ENCODE data around the gene XPR1. TPM values are rescaled to one million over a fixed set of nuclear protein-coding genes. Genes with fewer than 3 reads are reported as not detected.

Gene XPR1
- total RNA-seq, 1 donor from 2014 or later, result 71.8 TPM

DNA sequence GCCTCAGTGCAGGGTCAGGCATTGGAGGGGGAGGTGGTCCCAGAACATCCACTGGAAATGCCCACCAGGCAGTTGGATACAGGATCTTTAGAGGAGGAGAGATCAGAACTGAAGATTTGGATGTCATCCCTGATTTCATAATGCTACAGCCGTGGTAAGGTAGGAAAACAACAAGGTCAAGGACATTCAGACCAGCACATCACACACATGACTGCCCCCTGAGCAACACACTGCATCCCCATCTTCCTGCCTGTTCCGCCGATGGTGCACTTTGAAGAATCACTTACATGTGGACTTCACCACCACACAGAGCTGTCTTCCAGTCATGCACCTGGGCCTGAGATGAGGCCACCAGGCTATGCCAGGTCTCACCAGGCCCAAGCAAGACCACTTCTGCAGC is 297.6 kb downstream of the XPR1 start:
- no peak overlapping the region for H3K4me3 Mint-ChIP-seq (ENCODE audit: unreplicated experiment)

DNA sequence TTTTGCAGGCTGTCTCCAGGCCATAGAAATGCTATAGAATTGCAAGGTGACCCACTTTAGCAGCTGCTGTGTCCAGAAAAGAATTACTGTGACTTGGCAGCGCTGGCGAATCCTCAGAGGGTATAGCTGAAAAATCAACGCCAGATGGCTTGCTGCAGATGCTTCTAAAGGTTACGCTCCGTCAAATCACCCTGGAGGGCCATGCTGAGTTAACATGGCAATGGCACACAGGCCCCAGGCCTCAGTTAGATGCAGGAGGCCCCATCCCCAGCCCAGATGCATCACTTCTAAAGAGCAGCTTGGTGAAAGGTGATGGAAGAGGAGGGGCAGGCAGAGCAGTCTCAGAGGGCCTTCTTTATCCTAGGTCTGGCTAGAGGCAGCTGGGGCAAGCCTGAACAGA is 298.9 kb downstream of the XPR1 start:
- Mint-ChIP-seq H3K27ac (ENCODE audit: unreplicated experiment) (no peak overlapping the region), H3K4me3 (ENCODE audit: unreplicated experiment) (no peak overlapping the region), H3K36me3 (ENCODE audit: low read depth, unreplicated experiment) (peaks cover 4% of the 10 kb centered on the region), H3K9me3 (ENCODE audit: unreplicated experiment) (no peaks in the 10 kb centered on the region), H3K4me1 (ENCODE audit: unreplicated experiment) (peaks cover 16% of the 10 kb centered on the region), H3K27me3 (ENCODE audit: unreplicated experiment) (peaks cover 15% of the 10 kb centered on the region)
- no peak for DNase-seq (ENCODE audit: low spot score)
- TF ChIP-seq, protein P1, sequence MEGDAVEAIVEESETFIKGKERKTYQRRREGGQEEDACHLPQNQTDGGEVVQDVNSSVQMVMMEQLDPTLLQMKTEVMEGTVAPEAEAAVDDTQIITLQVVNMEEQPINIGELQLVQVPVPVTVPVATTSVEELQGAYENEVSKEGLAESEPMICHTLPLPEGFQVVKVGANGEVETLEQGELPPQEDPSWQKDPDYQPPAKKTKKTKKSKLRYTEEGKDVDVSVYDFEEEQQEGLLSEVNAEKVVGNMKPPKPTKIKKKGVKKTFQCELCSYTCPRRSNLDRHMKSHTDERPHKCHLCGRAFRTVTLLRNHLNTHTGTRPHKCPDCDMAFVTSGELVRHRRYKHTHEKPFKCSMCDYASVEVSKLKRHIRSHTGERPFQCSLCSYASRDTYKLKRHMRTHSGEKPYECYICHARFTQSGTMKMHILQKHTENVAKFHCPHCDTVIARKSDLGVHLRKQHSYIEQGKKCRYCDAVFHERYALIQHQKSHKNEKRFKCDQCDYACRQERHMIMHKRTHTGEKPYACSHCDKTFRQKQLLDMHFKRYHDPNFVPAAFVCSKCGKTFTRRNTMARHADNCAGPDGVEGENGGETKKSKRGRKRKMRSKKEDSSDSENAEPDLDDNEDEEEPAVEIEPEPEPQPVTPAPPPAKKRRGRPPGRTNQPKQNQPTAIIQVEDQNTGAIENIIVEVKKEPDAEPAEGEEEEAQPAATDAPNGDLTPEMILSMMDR (IDR thresholded peaks at IDR 0.05; ENCODE audit: unreplicated experiment), result no peak

More for the DNA sequence above, 297.6 kb downstream of the XPR1 start:
- H3K27ac Mint-ChIP-seq (ENCODE audit: unreplicated experiment), result no peak overlapping the region
- TF ChIP-seq, protein P1 (IDR thresholded peaks at IDR 0.05; ENCODE audit: unreplicated experiment), result no peak
- H3K27me3 Mint-ChIP-seq (ENCODE audit: unreplicated experiment), result peaks cover 15% of the 10 kb centered on the region
- H3K9me3 Mint-ChIP-seq (ENCODE audit: unreplicated experiment), result no peaks in the 10 kb centered on the region
- no peak for DNase-seq (ENCODE audit: low spot score)
- H3K4me1 Mint-ChIP-seq (ENCODE audit: unreplicated experiment), result peaks cover 19% of the 10 kb centered on the region
- peaks cover under 1% of the 10 kb centered on the region for H3K36me3 Mint-ChIP-seq (ENCODE audit: low read depth, unreplicated experiment)

DNA sequence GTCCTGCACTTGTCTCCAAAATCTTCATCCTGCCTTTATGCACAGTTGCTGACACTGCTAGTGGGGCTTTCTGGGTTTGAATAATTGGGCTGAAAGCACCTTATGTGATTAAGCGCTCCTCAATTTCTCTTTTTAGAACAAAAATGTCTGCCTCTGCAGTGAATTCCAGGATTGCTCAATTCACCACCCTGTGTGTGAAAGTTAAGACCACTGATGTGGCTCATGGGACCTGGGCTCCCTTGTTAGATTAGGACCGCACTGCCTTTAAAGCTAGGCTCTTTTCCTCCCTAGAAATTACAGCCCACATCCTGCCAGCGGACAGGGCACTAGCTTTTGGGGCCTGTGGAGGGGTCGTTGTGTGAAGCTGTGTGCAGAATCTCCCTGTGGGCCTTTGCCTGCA is 299.7 kb downstream of the XPR1 start:
- no peak for DNase-seq (ENCODE audit: low spot score)
- Mint-ChIP-seq H3K27ac (ENCODE audit: unreplicated experiment) (no peak overlapping the region), H3K4me3 (ENCODE audit: unreplicated experiment) (no peak overlapping the region), H3K9me3 (ENCODE audit: unreplicated experiment) (no peaks in the 10 kb centered on the region), H3K4me1 (ENCODE audit: unreplicated experiment) (peaks cover 9% of the 10 kb centered on the region), H3K27me3 (ENCODE audit: unreplicated experiment) (peaks cover 15% of the 10 kb centered on the region), H3K36me3 (ENCODE audit: low read depth, unreplicated experiment) (peaks cover 4% of the 10 kb centered on the region)
- TF ChIP-seq, protein P1 (IDR thresholded peaks at IDR 0.05; ENCODE audit: unreplicated experiment), result no peak

DNA sequence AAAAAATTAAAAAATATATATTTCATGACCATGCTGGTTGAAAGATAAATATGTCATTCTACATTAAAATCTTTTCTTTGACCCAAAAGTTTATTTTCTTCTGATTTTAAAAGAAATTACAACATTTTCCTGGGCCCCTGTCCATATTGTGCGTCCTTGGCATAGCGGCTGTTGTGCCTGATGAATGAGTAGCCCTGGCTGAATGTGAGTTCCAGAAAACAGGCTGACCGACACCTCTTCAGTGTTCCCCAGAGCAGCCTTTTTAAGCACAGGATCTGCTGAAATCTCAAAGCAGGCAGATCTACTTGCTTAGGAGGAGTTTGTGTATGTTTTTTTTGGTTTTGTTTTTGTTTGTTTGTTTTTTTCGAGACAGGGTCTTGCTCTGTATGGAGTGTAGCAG is 300.6 kb downstream of the XPR1 start:
- H3K4me1 Mint-ChIP-seq (ENCODE audit: unreplicated experiment), result peaks cover 10% of the 10 kb centered on the region
- peaks cover 4% of the 10 kb centered on the region for H3K36me3 Mint-ChIP-seq (ENCODE audit: low read depth, unreplicated experiment)
- H3K4me3 Mint-ChIP-seq (ENCODE audit: unreplicated experiment), result no peak overlapping the region
- TF ChIP-seq, protein P1 (IDR thresholded peaks at IDR 0.05; ENCODE audit: unreplicated experiment), result no peak
- no peaks in the 10 kb centered on the region for H3K9me3 Mint-ChIP-seq (ENCODE audit: unreplicated experiment)
- no peak overlapping the region for H3K27ac Mint-ChIP-seq (ENCODE audit: unreplicated experiment)
- DNase-seq (ENCODE audit: low spot score), result no peak
- H3K27me3 Mint-ChIP-seq (ENCODE audit: unreplicated experiment), result peaks cover 12% of the 10 kb centered on the region

- H3K27me3 Mint-ChIP-seq (ENCODE audit: unreplicated experiment), result peaks cover 10% of the 10 kb centered on the region
- no peak for DNase-seq (ENCODE audit: low spot score)
- no peak overlapping the region for H3K4me3 Mint-ChIP-seq (ENCODE audit: unreplicated experiment)
- H3K27ac Mint-ChIP-seq (ENCODE audit: unreplicated experiment), result no peak overlapping the region
- peaks cover 17% of the 10 kb centered on the region for H3K4me1 Mint-ChIP-seq (ENCODE audit: unreplicated experiment)
- H3K9me3 Mint-ChIP-seq (ENCODE audit: unreplicated experiment), result no peaks in the 10 kb centered on the region
- H3K36me3 Mint-ChIP-seq (ENCODE audit: low read depth, unreplicated experiment), result peaks cover 4% of the 10 kb centered on the region
- TF ChIP-seq, protein P1 (IDR thresholded peaks at IDR 0.05; ENCODE audit: unreplicated experiment), result no peak
Observed at GRCh38 chr1:180933141-180933540, 301.3 kb downstream of the XPR1 start.

All from endothelial cell (in vitro differentiated cells).